Measurements from ENCODE around the gene C2CD4B. TPM values are rescaled to one million over a fixed set of nuclear protein-coding genes. Genes with fewer than 3 reads are reported as not detected.
A peak's percentile ranks its signal among the peaks of the same experiment; 100 is the strongest.

Gene C2CD4B
- total RNA-seq, result 1 to 10 TPM; 3.1 to 4.1 TPM
- long read RNA-seq, result 0 reads

GRCh38 chr15:62165104-62165792 lies at the start of gene C2CD4B:
TSS of gene C2CD4B (minus strand) at chr15:62165285. CDS start at chr15:62164984, 301 bp downstream.
- intact Hi-C loops (cut with DNase I), result no loop called here
- DNase-seq (peak; percentile 80), ATAC-seq (peak; percentile 92 to 94)

- intact Hi-C loops (cut with DNase I), result no loop called here
- no peak for ATAC-seq
- no peak for DNase-seq
Measured at GRCh38 chr15:62212741-62213140, 47.7 kb upstream of the C2CD4B start.

GRCh38 chr15:62211348-62211747 lies 46.3 kb upstream of the C2CD4B start:
- intact Hi-C loops (cut with DNase I), result no loop called here
- no peak for ATAC-seq
- no peak for DNase-seq

- DNase-seq (no peak), ATAC-seq (no peak)
- intact Hi-C loops (cut with DNase I), result no loop called here
Measured at GRCh38 chr15:62209821-62210220, 44.7 kb upstream of the C2CD4B start.

- intact Hi-C loops (cut with DNase I), result no loop called here
- ATAC-seq, result no peak
- no peak for DNase-seq
Measured at GRCh38 chr15:62209322-62209721, 44.2 kb upstream of the C2CD4B start.

- intact Hi-C loops (cut with DNase I), result no loop called here
- no peak for ATAC-seq
- DNase-seq, result no peak
Measured at GRCh38 chr15:62208884-62209283, 43.8 kb upstream of the C2CD4B start.

- no peak for ATAC-seq
- intact Hi-C loops (cut with DNase I), result no loop called here
- DNase-seq, result no peak
Measured at GRCh38 chr15:62208367-62208766, 43.3 kb upstream of the C2CD4B start.

- ATAC-seq, result no peak
- no peak for DNase-seq
- intact Hi-C loops (cut with DNase I), result no loop called here
Measured at GRCh38 chr15:62190675-62191074, 25.6 kb upstream of the C2CD4B start.

- ATAC-seq, result no peak
- no peak for DNase-seq
- intact Hi-C loops (cut with DNase I), result no loop called here
Measured at GRCh38 chr15:62190274-62190673, 25.2 kb upstream of the C2CD4B start.

- no peak for ATAC-seq
- DNase-seq, result no peak
Measured at GRCh38 chr15:62188744-62189143, 23.7 kb upstream of the C2CD4B start.

GRCh38 chr15:62187910-62188309 lies 22.8 kb upstream of the C2CD4B start:
- no peak for ATAC-seq
- DNase-seq, result no peak
- intact Hi-C loops (cut with DNase I), result no loop called here

More at GRCh38 chr15:62188744-62189143, 23.7 kb upstream of the C2CD4B start:
- intact Hi-C loops (cut with DNase I), result no loop called here

GRCh38 chr15:62187425-62187824 lies 22.3 kb upstream of the C2CD4B start:
- no peak for DNase-seq
- ATAC-seq, result no peak
- intact Hi-C loops (cut with DNase I), result no loop called here

GRCh38 chr15:62186578-62186977 lies 21.5 kb upstream of the C2CD4B start:
- intact Hi-C loops (cut with DNase I), result no loop called here
- ATAC-seq (no peak), DNase-seq (no peak)

GRCh38 chr15:62183130-62183529 lies 18.0 kb upstream of the C2CD4B start:
- DNase-seq (no peak), ATAC-seq (no peak)
- intact Hi-C loops (cut with DNase I), result no loop called here

GRCh38 chr15:62173215-62173614 lies 8.1 kb upstream of the C2CD4B start:
- DNase-seq (peak; percentile 78), ATAC-seq (peak; percentile 55 to 67)
- intact Hi-C loops (cut with DNase I), result loop anchor here in 1 of 2 donors (10.0 kb wide), 2 partner anchors 48 to 82 kb away; no protein-coding TSS in a partner anchor

GRCh38 chr15:62171882-62172281 lies 6.8 kb upstream of the C2CD4B start:
- DNase-seq, result no peak
- ATAC-seq, result peak in 1 of 2 donors; percentile 23
- intact Hi-C loops (cut with DNase I), result loop anchor here in 1 of 2 donors (10.0 kb wide), 2 partner anchors 47 to 83 kb away; no protein-coding TSS in a partner anchor

GRCh38 chr15:62165793-62166375 lies 799 bp upstream of the C2CD4B start:
- intact Hi-C loops (cut with DNase I), result no loop called here
- peak; percentile 42 for DNase-seq
- ATAC-seq, result no peak

GRCh38 chr15:62164396-62165103 lies 535 bp downstream of the C2CD4B start:
- DNase-seq (peak; percentile 39), ATAC-seq (peak; percentile 45 to 52)
- intact Hi-C loops (cut with DNase I), result no loop called here

GRCh38 chr15:62164014-62164395 lies 1.1 kb downstream of the C2CD4B start:
- DNase-seq, result peak; percentile 36
- intact Hi-C loops (cut with DNase I), result no loop called here
- ATAC-seq, result peak; percentile 24 to 33

GRCh38 chr15:62163397-62164013 lies 1.6 kb downstream of the C2CD4B start:
- DNase-seq (no peak), ATAC-seq (peak; percentile 5 to 26)
- intact Hi-C loops (cut with DNase I), result no loop called here

All from left cardiac atrium (tissue), 4 donors.